Astrocyte of the spinal cord (primary cell): ENCODE results near the gene CDKL5.

Experiments
- DNase-seq: peaks from one replicate; pipeline ENCODE4 v3.0.0; 2011; ENCODE audit warnings: low read depth, low spot score
- H3K4me3 ChIP-seq: 2 replicates; pipeline ENCODE4 v1.5.1; 2011; ENCODE audit warnings: low read depth, mild to moderate bottlenecking, low read length, moderate library complexity
- CTCF ChIP-seq: IDR thresholded peaks from 2 replicates; pipeline ENCODE4 v1.5.1; 2012; ENCODE audit warnings: low read depth, mild to moderate bottlenecking, low read length, inconsistent platforms
- in situ Hi-C: cut with HindIII; loops from 2 replicates; pipeline ENCODE4 v1.10.0; 2017; ENCODE audit warnings: low sequenced_read_pairs

Gene CDKL5

DNA sequence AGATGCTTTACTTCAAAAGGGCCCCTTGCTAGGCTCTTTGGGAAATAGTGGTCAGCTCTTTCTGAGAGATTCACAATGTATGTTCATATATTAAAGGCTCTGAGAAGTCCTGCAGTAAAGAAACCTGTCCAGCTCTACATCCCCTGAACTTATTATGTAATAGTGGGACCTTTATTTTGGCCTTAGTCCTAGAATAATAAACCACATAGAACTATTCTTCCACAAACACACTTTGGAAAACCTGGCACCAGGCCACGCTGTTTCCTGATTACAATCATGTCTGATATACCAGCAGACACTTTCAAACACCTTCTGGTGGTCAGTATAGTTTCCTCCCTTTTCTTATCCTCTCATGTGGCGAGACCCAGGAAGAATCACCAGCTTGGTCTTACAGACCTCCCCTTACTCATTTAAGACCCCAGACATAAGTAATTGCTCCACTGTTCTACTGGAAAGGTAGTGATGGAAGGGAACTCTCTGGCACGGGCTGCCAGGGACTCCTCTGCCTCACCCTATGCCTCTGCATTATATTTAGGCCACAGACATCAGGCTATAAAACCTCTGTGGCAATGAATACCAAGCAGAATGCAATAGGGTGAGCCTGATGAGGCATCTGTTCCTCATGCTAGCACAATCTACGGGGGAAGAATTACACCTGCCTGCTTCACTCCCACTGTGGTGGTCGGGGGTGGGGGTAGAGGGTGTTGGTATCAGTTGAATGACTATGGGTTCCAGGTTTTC is 276.4 kb downstream of the CDKL5 start:
- in situ Hi-C loops = no loop called here

GRCh38 chrX:18702362-18703195 is 277.2 kb downstream of the CDKL5 start:
- peak; percentile 43 for DNase-seq
- in situ Hi-C loops = no loop called here
- no peak overlapping the region for H3K4me3 ChIP-seq
- no peak for TF ChIP-seq CTCF

More for the DNA sequence above, 276.4 kb downstream of the CDKL5 start:
- DNase-seq = peak; percentile 21
- no peak overlapping the region for H3K4me3 ChIP-seq
- TF ChIP-seq CTCF = no peak
